Measurements from ENCODE around the gene TLDC2. TPM values are rescaled to one million over a fixed set of nuclear protein-coding genes. Genes with fewer than 3 reads are reported as not detected.

TLDC2 gene
- total and polyA plus RNA-seq, 2 of the 8 experiments (the other 6 are each of a cell fraction or from before 2014, with no cell fraction given), result 0.29 to 0.34 TPM

DNA sequence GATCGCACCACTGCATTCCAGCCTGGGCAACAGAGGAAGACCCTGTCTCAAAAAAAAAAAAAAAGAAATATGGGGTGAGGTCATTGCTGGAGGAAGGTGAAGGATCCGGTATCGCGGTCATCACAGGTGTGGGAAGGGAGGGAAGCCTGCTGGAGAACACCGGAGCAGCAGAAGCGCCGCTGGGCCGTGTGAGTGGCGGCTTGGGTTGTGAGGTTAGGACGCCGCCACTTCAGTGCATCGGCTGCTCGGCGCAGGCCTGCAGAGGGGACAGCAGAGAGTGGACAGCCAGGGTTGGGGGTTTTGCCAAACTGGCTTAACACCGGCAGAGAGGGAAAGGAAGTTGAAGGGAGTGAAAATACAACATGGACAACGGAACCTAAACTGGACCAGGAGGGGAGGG lies 5.4 kb downstream of the TLDC2 start (continued):
- TF ChIP-seq CHD7 (IDR thresholded peaks at IDR 0.05; ENCODE audit: insufficient replicate concordance, low read length), result no peak
- no peak for TF ChIP-seq POLR2A (IDR thresholded peaks at IDR 0.05; ENCODE audit: control extremely low read depth in 1 of 2, low read depth in 2 of 2, low read length in 2 of 2)
- TF ChIP-seq SP4 (IDR thresholded peaks at IDR 0.05; ENCODE audit: low read length), result no peak
- TF ChIP-seq, protein P1, sequence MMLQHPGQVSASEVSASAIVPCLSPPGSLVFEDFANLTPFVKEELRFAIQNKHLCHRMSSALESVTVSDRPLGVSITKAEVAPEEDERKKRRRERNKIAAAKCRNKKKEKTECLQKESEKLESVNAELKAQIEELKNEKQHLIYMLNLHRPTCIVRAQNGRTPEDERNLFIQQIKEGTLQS (IDR thresholded peaks at IDR 0.05; ENCODE audit: insufficient read depth, low read depth, low read length), result no peak
- TF ChIP-seq SIX5 (IDR thresholded peaks at IDR 0.05; ENCODE audit: low read depth, low read length), result no peak
- TF ChIP-seq TEAD4 (IDR thresholded peaks at IDR 0.05; ENCODE audit: low read depth, low read length), result no peak
- no peak for TF ChIP-seq EGR1 (IDR thresholded peaks at IDR 0.05; ENCODE audit: borderline replicate concordance, low read depth, low read length)
- TF ChIP-seq SRF (IDR thresholded peaks at IDR 0.05; ENCODE audit: low read depth, low read length), result no peak

All from H1 (cell line).